Measurements from ENCODE around the gene HIBADH. TPM values are rescaled to one million over a fixed set of nuclear protein-coding genes. Genes with fewer than 3 reads are reported as not detected.

Gene HIBADH
- total RNA-seq, 2 experiments from 2014 or later: 19.2 to 24.0 TPM

GRCh38 chr7:27602766-27603165 is 59.9 kb downstream of the HIBADH start:
- DNase-seq (ENCODE audit: low spot score): no peak
- Histone ChIP-seq H4K20me1 (ENCODE audit: insufficient read depth, low read length) (no peaks in the 10 kb centered on the region), H3K9me3 (ENCODE audit: low read length) (no peaks in the 10 kb centered on the region), H3K4me2 (ENCODE audit: low read length) (no peak overlapping the region), H3K4me1 (ENCODE audit: insufficient read depth, low read length, poor library complexity, severe bottlenecking) (no peaks in the 10 kb centered on the region), H3K27ac (ENCODE audit: low read depth, low read length, poor library complexity, severe bottlenecking) (no peak overlapping the region), H3K79me2 (ENCODE audit: insufficient read depth, low read depth, low read length) (no peaks in the 10 kb centered on the region), H3K4me3 (ENCODE audit: low read depth, low read length, poor library complexity, severe bottlenecking) (no peak overlapping the region), H2AFZ (ENCODE audit: low read length) (no peak overlapping the region), H3K36me3 (ENCODE audit: insufficient read depth, low read length) (no peaks in the 10 kb centered on the region), H3K9me2 (ENCODE audit: insufficient read depth, low read length) (no peaks in the 10 kb centered on the region)
- no TSS peak for BruUV-seq (replicated peaks)
- intact Hi-C loops (cut with micrococcal nuclease; ENCODE audit: unreplicated experiment): no loop called here
- TF ChIP-seq EZH2phosphoT487 (IDR thresholded peaks at IDR 0.05; ENCODE audit: borderline replicate concordance, low read depth, low read length) (no peak), CTCF (conservative IDR thresholded peaks at IDR 0.05; ENCODE audit: low read length) (no peak)
- ChIA-PET CTCF (ENCODE audit: unreplicated experiment) (no interaction called here), POLR2A (no interaction called here)

- intact Hi-C loops (cut with micrococcal nuclease; ENCODE audit: unreplicated experiment): no loop called here
- Histone ChIP-seq H4K20me1 (ENCODE audit: insufficient read depth, low read length) (no peaks in the 10 kb centered on the region), H3K9me2 (ENCODE audit: insufficient read depth, low read length) (no peaks in the 10 kb centered on the region), H3K27ac (ENCODE audit: low read depth, low read length, poor library complexity, severe bottlenecking) (no peak overlapping the region), H3K4me3 (ENCODE audit: low read depth, low read length, poor library complexity, severe bottlenecking) (no peak overlapping the region), H3K4me2 (ENCODE audit: low read length) (no peak overlapping the region), H3K4me1 (ENCODE audit: insufficient read depth, low read length, poor library complexity, severe bottlenecking) (no peaks in the 10 kb centered on the region), H2AFZ (ENCODE audit: low read length) (no peak overlapping the region), H3K9me3 (ENCODE audit: low read length) (no peaks in the 10 kb centered on the region), H3K79me2 (ENCODE audit: insufficient read depth, low read depth, low read length) (no peaks in the 10 kb centered on the region), H3K36me3 (ENCODE audit: insufficient read depth, low read length) (no peaks in the 10 kb centered on the region)
- ChIA-PET CTCF (ENCODE audit: unreplicated experiment) (no interaction called here), POLR2A (interaction anchor here (1.0 kb wide), 2 partner anchors 13 to 18 kb away, joined by 3 read pairs; no protein-coding TSS in a partner anchor)
- no peak for DNase-seq (ENCODE audit: low spot score)
- BruUV-seq (replicated peaks): no TSS peak
- TF ChIP-seq EZH2phosphoT487 (IDR thresholded peaks at IDR 0.05; ENCODE audit: borderline replicate concordance, low read depth, low read length) (no peak), CTCF (conservative IDR thresholded peaks at IDR 0.05; ENCODE audit: low read length) (no peak)
Observed at GRCh38 chr7:27601217-27601616, 61.5 kb downstream of the HIBADH start.

GRCh38 chr7:27600247-27600646 is 62.4 kb downstream of the HIBADH start:
- H3K36me3 ChIP-seq (ENCODE audit: insufficient read depth, low read length): no peaks in the 10 kb centered on the region
- intact Hi-C loops (cut with micrococcal nuclease; ENCODE audit: unreplicated experiment): no loop called here
- no peak overlapping the region for H2AFZ ChIP-seq (ENCODE audit: low read length)
- no peaks in the 10 kb centered on the region for H4K20me1 ChIP-seq (ENCODE audit: insufficient read depth, low read length)
- no peak overlapping the region for H3K4me2 ChIP-seq (ENCODE audit: low read length)
- POLR2A ChIA-PET: interaction anchor here (0.6 to 1.0 kb wide), 2 partner anchors 12 to 432 kb away, joined by 3 read pairs; no protein-coding TSS in a partner anchor
- CTCF ChIA-PET (ENCODE audit: unreplicated experiment): no interaction called here
- no peaks in the 10 kb centered on the region for H3K79me2 ChIP-seq (ENCODE audit: insufficient read depth, low read depth, low read length)
- H3K4me3 ChIP-seq (ENCODE audit: low read depth, low read length, poor library complexity, severe bottlenecking): no peak overlapping the region
- no peaks in the 10 kb centered on the region for H3K9me2 ChIP-seq (ENCODE audit: insufficient read depth, low read length)
- H3K4me1 ChIP-seq (ENCODE audit: insufficient read depth, low read length, poor library complexity, severe bottlenecking): no peaks in the 10 kb centered on the region
- no peaks in the 10 kb centered on the region for H3K9me3 ChIP-seq (ENCODE audit: low read length)
- TF ChIP-seq EZH2phosphoT487 (IDR thresholded peaks at IDR 0.05; ENCODE audit: borderline replicate concordance, low read depth, low read length): no peak
- TF ChIP-seq CTCF (conservative IDR thresholded peaks at IDR 0.05; ENCODE audit: low read length): no peak
- no TSS peak for BruUV-seq (replicated peaks)
- H3K27ac ChIP-seq (ENCODE audit: low read depth, low read length, poor library complexity, severe bottlenecking): no peak overlapping the region
- no peak for DNase-seq (ENCODE audit: low spot score)
